GM21717 (cell line): ENCODE results near the gene MOB1B.

Experiments
- ATAC-seq: cut with Tn5 transposase; IDR thresholded peaks from one replicate; pipeline ENCODE4 v1.9.1; 2021; ENCODE audit warnings: mild to moderate bottlenecking, moderate library complexity; ENCODE audit not compliant: unreplicated experiment

Gene MOB1B

GRCh38 chr4:70914000-70914399 is 11.8 kb downstream of the MOB1B start:
- ATAC-seq = no peak

- no peak for ATAC-seq
These were observed 12.5 kb downstream of the MOB1B start for GRCh38 chr4:70914631-70915030.

GRCh38 chr4:70915036-70915815 is 13.1 kb downstream of the MOB1B start:
- no peak for ATAC-seq

- no peak for ATAC-seq
These were observed 13.8 kb downstream of the MOB1B start for GRCh38 chr4:70915874-70916559.

GRCh38 chr4:70920592-70920991 is 18.4 kb downstream of the MOB1B start:
- no peak for ATAC-seq

- no peak for ATAC-seq
These were observed 23.2 kb downstream of the MOB1B start for GRCh38 chr4:70925418-70925817.

GRCh38 chr4:70925899-70926635 is 23.9 kb downstream of the MOB1B start:
- peak; percentile 90 for ATAC-seq

GRCh38 chr4:70927502-70928137 is 25.5 kb downstream of the MOB1B start:
- ATAC-seq = peak; percentile 43

- no peak for ATAC-seq
These were observed 28.5 kb downstream of the MOB1B start for GRCh38 chr4:70930530-70931256.

- ATAC-seq = no peak
These were observed 29.2 kb downstream of the MOB1B start for GRCh38 chr4:70931347-70931746.

- ATAC-seq = no peak
These were observed 30.8 kb downstream of the MOB1B start for GRCh38 chr4:70932984-70933383.

- no peak for ATAC-seq
These were observed 33.0 kb downstream of the MOB1B start for GRCh38 chr4:70935038-70935695.

- no peak for ATAC-seq
These were observed 34.1 kb downstream of the MOB1B start for GRCh38 chr4:70936200-70936787.

GRCh38 chr4:70938086-70938485 is 35.9 kb downstream of the MOB1B start:
- ATAC-seq = no peak

GRCh38 chr4:70940134-70940533 is 38.0 kb downstream of the MOB1B start:
- no peak for ATAC-seq

- peak; percentile 78 for ATAC-seq
These were observed 40.9 kb downstream of the MOB1B start for GRCh38 chr4:70943114-70943513.

- peak; percentile 46 for ATAC-seq
These were observed 42.9 kb downstream of the MOB1B start for GRCh38 chr4:70945046-70945445.

- no peak for ATAC-seq
These were observed 43.4 kb downstream of the MOB1B start for GRCh38 chr4:70945452-70946055.

- ATAC-seq = no peak
These were observed 44.8 kb downstream of the MOB1B start for GRCh38 chr4:70946939-70947338.
